ENCODE measurements around the gene LMTK3. TPM values are rescaled to one million over a fixed set of nuclear protein-coding genes. Genes with fewer than 3 reads are reported as not detected.

LMTK3 gene
- total RNA-seq, 1 donor from 2014 or later = 0.32 TPM

DNA sequence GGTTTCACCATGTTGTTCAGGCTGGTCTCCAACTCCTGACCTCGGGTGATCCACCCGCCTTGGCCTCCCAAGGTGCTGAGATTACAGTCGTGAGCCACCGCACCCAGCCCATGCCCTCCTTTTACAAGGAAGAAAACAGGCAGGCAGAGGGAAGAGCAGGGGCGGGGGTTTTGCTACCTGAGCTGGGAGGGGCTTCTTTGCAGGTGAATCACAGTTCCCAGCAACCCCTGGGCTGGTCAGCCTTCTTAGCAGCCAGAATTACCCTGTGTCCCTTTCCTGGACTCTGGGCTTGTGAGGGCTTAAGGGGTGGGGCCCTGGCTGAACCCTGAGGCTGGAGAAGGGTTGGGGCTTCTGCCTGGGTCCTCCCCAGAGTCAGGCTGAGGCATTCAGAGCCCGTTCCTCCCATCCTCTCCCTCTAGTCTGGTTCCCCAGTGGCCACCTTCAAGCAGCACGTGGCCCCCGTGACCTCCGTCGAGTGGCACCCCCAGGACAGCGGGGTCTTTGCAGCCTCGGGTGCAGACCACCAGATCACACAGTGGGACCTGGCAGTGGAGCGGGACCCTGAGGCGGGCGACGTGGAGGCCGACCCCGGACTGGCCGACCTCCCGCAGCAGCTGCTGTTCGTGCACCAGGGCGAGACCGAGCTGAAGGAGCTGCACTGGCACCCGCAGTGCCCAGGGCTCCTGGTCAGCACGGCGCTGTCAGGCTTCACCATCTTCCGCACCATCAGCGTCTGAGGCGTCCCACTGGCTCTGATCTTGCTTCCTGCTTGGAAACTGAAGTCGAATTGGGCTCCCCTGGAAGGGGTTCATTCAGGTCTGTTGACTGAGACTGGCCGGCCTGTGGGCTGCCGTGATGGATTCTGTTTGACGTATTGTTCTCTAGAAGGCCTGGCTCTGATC, 59.1 kb downstream of the LMTK3 start:
- Mint-ChIP-seq H3K9me3 (ENCODE audit: unreplicated experiment) (no peaks in the 10 kb centered on the region), H3K27me3 (ENCODE audit: unreplicated experiment) (no peaks in the 10 kb centered on the region), H3K4me3 (ENCODE audit: unreplicated experiment) (no peak overlapping the region), H3K36me3 (ENCODE audit: unreplicated experiment) (peaks cover 33% of the 10 kb centered on the region), H3K27ac (ENCODE audit: unreplicated experiment) (no peak overlapping the region), H3K4me1 (ENCODE audit: unreplicated experiment) (peaks cover 2% of the 10 kb centered on the region)
- TF ChIP-seq, protein P1, sequence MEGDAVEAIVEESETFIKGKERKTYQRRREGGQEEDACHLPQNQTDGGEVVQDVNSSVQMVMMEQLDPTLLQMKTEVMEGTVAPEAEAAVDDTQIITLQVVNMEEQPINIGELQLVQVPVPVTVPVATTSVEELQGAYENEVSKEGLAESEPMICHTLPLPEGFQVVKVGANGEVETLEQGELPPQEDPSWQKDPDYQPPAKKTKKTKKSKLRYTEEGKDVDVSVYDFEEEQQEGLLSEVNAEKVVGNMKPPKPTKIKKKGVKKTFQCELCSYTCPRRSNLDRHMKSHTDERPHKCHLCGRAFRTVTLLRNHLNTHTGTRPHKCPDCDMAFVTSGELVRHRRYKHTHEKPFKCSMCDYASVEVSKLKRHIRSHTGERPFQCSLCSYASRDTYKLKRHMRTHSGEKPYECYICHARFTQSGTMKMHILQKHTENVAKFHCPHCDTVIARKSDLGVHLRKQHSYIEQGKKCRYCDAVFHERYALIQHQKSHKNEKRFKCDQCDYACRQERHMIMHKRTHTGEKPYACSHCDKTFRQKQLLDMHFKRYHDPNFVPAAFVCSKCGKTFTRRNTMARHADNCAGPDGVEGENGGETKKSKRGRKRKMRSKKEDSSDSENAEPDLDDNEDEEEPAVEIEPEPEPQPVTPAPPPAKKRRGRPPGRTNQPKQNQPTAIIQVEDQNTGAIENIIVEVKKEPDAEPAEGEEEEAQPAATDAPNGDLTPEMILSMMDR (IDR thresholded peaks at IDR 0.05) = no peak
- no peak for DNase-seq (ENCODE audit: extremely low spot score, unreplicated experiment)

DNA sequence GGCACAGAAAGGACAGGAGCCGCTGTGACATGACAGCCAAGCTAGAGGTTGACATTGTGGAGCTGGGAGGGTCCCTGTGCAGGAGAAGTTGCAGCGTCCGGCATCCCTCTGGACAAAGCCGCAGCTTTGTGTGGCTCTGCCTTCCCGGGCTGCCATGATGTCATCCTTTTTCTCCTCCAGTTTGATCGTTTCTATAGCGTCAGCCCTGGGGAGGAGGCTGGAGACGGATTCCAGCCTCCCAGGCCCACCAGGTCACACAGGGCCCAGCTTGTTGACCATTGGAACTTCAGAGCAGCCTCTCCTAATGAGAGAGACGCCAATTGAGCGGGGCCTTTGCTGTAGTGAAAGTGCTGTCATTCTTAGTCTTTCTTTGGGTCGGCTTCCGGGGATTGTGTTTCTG, 60.0 kb downstream of the LMTK3 start:
- peaks cover 2% of the 10 kb centered on the region for H3K4me1 Mint-ChIP-seq (ENCODE audit: unreplicated experiment)
- no peak overlapping the region for H3K4me3 Mint-ChIP-seq (ENCODE audit: unreplicated experiment)
- H3K36me3 Mint-ChIP-seq (ENCODE audit: unreplicated experiment) = peaks cover 30% of the 10 kb centered on the region
- TF ChIP-seq, protein P1 (IDR thresholded peaks at IDR 0.05) = no peak
- H3K27ac Mint-ChIP-seq (ENCODE audit: unreplicated experiment) = no peak overlapping the region
- H3K9me3 Mint-ChIP-seq (ENCODE audit: unreplicated experiment) = no peaks in the 10 kb centered on the region
- H3K27me3 Mint-ChIP-seq (ENCODE audit: unreplicated experiment) = no peaks in the 10 kb centered on the region
- DNase-seq (ENCODE audit: extremely low spot score, unreplicated experiment) = no peak

DNA sequence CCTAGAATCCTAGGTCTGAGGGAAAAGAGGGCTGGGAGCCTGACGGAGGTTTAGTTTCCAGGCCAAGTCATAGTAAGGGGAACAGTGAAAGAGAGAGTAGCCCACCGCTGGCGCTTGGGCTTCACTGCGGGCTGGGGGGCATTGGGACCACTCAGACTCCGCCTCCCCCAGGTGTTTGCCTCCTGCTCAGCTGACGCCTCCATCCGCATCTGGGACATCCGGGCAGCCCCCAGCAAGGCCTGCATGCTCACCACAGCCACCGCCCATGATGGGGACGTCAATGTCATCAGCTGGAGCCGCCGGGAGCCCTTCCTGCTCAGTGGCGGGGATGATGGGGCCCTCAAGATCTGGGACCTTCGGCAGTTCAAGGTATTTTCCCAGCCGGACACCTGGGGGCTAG, 60.8 kb downstream of the LMTK3 start:
- H3K4me1 Mint-ChIP-seq (ENCODE audit: unreplicated experiment) = peaks cover 6% of the 10 kb centered on the region
- H3K4me3 Mint-ChIP-seq (ENCODE audit: unreplicated experiment) = no peak overlapping the region
- H3K9me3 Mint-ChIP-seq (ENCODE audit: unreplicated experiment) = no peaks in the 10 kb centered on the region
- H3K27me3 Mint-ChIP-seq (ENCODE audit: unreplicated experiment) = no peaks in the 10 kb centered on the region
- TF ChIP-seq, protein P1 (IDR thresholded peaks at IDR 0.05) = no peak
- no peak for DNase-seq (ENCODE audit: extremely low spot score, unreplicated experiment)
- H3K27ac Mint-ChIP-seq (ENCODE audit: unreplicated experiment) = no peak overlapping the region
- H3K36me3 Mint-ChIP-seq (ENCODE audit: unreplicated experiment) = peaks cover 30% of the 10 kb centered on the region

DNA sequence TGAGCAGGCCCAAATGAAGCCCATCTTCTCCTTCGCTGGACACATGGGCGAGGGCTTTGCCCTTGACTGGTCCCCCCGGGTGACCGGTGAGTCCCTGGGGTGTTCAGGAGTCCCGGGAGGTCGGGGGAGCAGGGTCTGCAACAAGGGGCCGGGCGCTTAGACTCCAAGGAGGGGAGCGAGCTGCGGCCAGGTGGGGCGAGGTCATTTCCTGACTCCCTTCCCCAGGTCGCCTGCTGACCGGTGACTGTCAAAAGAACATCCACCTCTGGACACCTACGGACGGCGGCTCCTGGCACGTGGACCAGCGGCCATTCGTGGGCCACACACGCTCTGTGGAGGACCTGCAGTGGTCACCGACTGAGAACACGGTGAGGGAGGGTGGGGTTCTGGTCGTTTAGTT, 61.2 kb downstream of the LMTK3 start:
- no peak for DNase-seq (ENCODE audit: extremely low spot score, unreplicated experiment)

DNA sequence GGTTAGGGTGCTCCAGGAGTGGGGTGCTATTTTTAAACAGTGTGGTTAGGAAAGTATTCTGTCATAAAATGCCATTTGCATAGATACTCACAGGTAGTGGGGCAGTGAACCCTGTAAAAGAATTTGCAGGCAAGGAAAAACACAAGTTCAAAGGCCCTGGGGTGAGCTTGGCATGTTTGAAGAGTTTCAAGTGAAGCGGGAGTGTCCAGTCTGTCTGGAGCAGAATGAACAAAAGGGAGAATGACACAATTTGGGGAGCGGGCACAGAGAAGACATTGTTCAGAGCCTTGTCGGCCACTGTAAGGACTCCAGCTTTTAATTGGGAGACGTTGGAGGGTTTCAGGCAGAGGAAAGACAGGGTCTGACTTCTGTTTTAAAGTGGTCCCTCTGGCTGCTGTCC, 63.1 kb downstream of the LMTK3 start:
- H3K36me3 Mint-ChIP-seq (ENCODE audit: unreplicated experiment) = peaks cover 28% of the 10 kb centered on the region
- no peak for DNase-seq (ENCODE audit: extremely low spot score, unreplicated experiment)
- TF ChIP-seq, protein P1 (IDR thresholded peaks at IDR 0.05) = no peak
- no peaks in the 10 kb centered on the region for H3K27me3 Mint-ChIP-seq (ENCODE audit: unreplicated experiment)
- no peaks in the 10 kb centered on the region for H3K9me3 Mint-ChIP-seq (ENCODE audit: unreplicated experiment)
- H3K4me1 Mint-ChIP-seq (ENCODE audit: unreplicated experiment) = peaks cover 14% of the 10 kb centered on the region
- no peak overlapping the region for H3K27ac Mint-ChIP-seq (ENCODE audit: unreplicated experiment)
- H3K4me3 Mint-ChIP-seq (ENCODE audit: unreplicated experiment) = no peak overlapping the region

More for the DNA sequence above, 61.2 kb downstream of the LMTK3 start:
- TF ChIP-seq, protein P1 (IDR thresholded peaks at IDR 0.05) = no peak
- H3K36me3 Mint-ChIP-seq (ENCODE audit: unreplicated experiment) = peaks cover 30% of the 10 kb centered on the region
- peaks cover 6% of the 10 kb centered on the region for H3K4me1 Mint-ChIP-seq (ENCODE audit: unreplicated experiment)
- H3K9me3 Mint-ChIP-seq (ENCODE audit: unreplicated experiment) = no peaks in the 10 kb centered on the region
- H3K27me3 Mint-ChIP-seq (ENCODE audit: unreplicated experiment) = no peaks in the 10 kb centered on the region
- no peak overlapping the region for H3K4me3 Mint-ChIP-seq (ENCODE audit: unreplicated experiment)
- H3K27ac Mint-ChIP-seq (ENCODE audit: unreplicated experiment) = no peak overlapping the region

All from osteocyte (in vitro differentiated cells).